CD4-positive, alpha-beta T cell treated with Interleukin-15 for 1 hour (primary cell): ENCODE data around the gene CYP27A1.
"Not testable (repeated sequence)": the region's sequence is repeated elsewhere in the genome, so short reads cannot be mapped to it uniquely, and the experiment has no call there.

ENCODE experiments used
- DNase-seq: peaks from one replicate; pipeline ENCODE4 v3.0.0-alpha.2; 2020

The CYP27A1 gene

GRCh38 chr2:218833023-218833609 is 51.2 kb downstream of the CYP27A1 start:
- no peak for DNase-seq

GRCh38 chr2:218834685-218835084 is 52.7 kb downstream of the CYP27A1 start:
- DNase-seq, result no peak

GRCh38 chr2:218837495-218837894 is 55.5 kb downstream of the CYP27A1 start:
- DNase-seq, result no peak

GRCh38 chr2:218839430-218839829 is 57.5 kb downstream of the CYP27A1 start:
- no peak for DNase-seq

- no peak for DNase-seq
These were observed 57.9 kb downstream of the CYP27A1 start for GRCh38 chr2:218839888-218840287.

- DNase-seq, result not testable (repeated sequence)
These were observed 62.4 kb downstream of the CYP27A1 start for GRCh38 chr2:218844334-218844733.

- DNase-seq, result not testable (repeated sequence)
These were observed 65.0 kb downstream of the CYP27A1 start for GRCh38 chr2:218846963-218847362.

GRCh38 chr2:218849721-218850120 is 67.8 kb downstream of the CYP27A1 start:
- DNase-seq, result no peak

GRCh38 chr2:218850796-218851195 is 68.8 kb downstream of the CYP27A1 start:
- DNase-seq, result no peak

GRCh38 chr2:218851286-218851685 is 69.3 kb downstream of the CYP27A1 start:
- no peak for DNase-seq

GRCh38 chr2:218852911-218853667 is 71.1 kb downstream of the CYP27A1 start:
- DNase-seq, result peak; percentile 56

GRCh38 chr2:218853766-218854165 is 71.8 kb downstream of the CYP27A1 start:
- no peak for DNase-seq

- no peak for DNase-seq
These were observed 72.9 kb downstream of the CYP27A1 start for GRCh38 chr2:218854860-218855259.

GRCh38 chr2:218855305-218856166 is 73.6 kb downstream of the CYP27A1 start:
- no peak for DNase-seq

GRCh38 chr2:218856167-218856895 is 74.4 kb downstream of the CYP27A1 start:
- no peak for DNase-seq

GRCh38 chr2:218856896-218857243 is 74.9 kb downstream of the CYP27A1 start:
- no peak for DNase-seq

GRCh38 chr2:218857371-218858137 is 75.6 kb downstream of the CYP27A1 start:
- DNase-seq, result no peak

GRCh38 chr2:218858138-218858445 is 76.1 kb downstream of the CYP27A1 start:
- DNase-seq, result no peak

- DNase-seq, result no peak
These were observed 77.0 kb downstream of the CYP27A1 start for GRCh38 chr2:218858671-218859555.

GRCh38 chr2:218859556-218859987 is 77.6 kb downstream of the CYP27A1 start, which contains the start of gene WNT6:
Gene WNT6, plus strand, starts transcription at chr2:218859805. Its CDS starts 233 bp downstream, at chr2:218860038.
- no peak for DNase-seq
